Activated CD4-positive, CD25-positive, alpha-beta regulatory T cell treated with anti-CD3 and anti-CD28 coated beads, Interleukin-2, amount 50 U/mL, for 72 hours (primary cell): ENCODE data around the gene TSPAN4.
A peak's percentile ranks its signal among the peaks of the same experiment; 100 is the strongest.

Source experiments
- DNase-seq: peaks from one replicate; pipeline ENCODE4 v3.0.0; 2021

The TSPAN4 gene

DNA sequence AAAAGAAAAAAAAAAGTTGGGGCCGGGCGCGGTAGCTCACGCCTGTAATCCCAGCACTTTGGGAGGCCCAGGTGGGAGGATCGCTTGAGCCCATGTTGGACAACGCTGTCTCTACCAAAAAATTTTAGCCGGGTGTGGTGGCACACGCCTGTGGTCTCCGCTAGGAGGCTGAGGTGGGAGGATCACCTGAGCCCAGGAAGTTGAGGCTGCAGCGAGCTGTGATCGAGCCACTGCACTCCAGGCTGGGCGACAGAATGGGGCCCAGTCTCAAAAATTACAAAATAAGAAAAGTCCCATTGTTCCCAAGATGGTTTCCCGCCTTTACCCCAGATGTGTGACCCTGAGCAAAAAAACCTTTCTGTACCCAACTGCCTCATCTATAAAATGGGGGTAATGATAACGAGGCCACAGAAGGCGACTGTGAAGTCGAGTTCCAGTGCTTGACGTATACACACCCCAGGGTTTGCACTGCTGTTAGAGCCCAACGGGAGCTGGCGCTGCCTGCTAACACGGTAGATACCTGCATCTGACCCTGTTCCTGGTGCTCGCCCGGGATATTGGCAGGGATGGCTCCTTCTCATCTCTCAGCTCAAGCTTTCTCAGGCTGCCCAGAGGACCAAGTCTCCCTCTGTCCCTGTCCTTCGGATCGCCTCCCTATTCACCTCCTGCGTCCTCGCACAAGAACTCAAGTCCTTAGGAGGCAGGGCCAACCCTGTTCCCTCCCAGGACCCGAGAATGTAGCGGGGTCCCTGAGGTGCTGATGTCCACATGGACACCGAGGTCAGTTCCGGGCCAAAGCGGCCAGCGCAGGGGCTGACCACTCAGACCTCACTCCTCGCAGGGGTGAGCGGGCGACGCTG, 34.0 kb upstream of the TSPAN4 start:
- no peak for DNase-seq

DNA sequence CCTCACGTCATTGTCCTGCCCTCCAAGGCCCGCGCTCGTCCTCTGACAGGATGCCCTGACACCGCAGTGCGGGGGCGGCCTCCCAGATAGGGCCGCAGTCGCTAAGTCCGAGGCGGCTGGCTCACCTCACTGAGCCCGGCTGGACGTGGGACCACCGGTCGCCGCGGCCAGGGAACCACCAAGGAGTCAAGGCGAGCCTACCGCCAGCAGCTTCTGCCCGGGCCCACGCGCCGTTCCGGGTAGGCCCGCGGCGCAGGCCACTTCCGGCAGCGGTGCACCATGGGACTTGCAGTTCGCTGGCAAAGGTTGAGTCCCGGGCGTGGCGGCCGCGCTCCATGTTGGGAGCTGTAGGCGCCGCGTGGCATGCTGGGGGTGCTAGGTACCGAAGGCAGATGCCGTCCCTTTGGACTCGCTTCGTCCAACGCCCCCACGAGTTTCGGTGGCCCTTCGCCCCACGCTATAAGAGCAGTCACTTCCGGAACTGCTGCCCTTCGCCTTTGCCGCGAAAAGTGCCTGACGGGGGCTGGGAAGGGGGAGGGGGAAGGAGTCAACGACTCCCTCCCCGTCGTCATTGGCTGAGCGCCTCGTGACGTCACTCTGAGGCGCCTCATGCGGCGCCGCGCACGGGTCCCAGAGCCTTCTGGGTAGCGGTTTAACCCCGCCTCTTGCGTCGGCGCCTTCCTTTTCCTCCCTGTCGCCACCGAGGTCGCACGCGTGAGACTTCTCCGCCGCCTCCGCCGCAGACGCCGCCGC, 33.2 kb upstream of the TSPAN4 start, which contains the start of gene RPLP2:
Gene RPLP2 (plus strand): TSS at position 681 of the 753 bp plus-strand sequence. CDS start 268 bp downstream, outside the sequence.
- peak; percentile 97 for DNase-seq

DNA sequence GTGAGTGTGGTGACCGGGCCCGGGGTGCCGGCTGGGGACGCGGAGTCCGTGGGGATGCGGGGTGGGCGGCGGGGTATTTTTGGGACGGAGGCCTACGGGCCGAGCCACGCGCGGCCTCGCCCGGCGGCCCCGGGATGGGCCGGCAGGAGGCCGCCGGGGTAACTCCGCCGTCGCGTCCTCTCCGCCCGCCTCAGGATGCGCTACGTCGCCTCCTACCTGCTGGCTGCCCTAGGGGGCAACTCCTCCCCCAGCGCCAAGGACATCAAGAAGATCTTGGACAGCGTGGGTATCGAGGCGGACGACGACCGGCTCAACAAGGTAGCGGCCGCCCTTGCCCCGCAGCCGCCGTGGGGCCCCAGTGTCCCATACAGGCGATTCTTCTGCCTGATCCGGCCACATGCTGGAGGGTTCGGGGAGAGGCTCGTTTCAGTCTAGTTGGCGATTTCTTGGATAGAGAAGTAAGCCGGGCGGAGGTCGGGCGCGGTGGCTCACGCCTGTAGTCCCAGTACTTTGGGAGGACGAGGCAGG, 32.5 kb upstream of the TSPAN4 start:
- no peak for DNase-seq

DNA sequence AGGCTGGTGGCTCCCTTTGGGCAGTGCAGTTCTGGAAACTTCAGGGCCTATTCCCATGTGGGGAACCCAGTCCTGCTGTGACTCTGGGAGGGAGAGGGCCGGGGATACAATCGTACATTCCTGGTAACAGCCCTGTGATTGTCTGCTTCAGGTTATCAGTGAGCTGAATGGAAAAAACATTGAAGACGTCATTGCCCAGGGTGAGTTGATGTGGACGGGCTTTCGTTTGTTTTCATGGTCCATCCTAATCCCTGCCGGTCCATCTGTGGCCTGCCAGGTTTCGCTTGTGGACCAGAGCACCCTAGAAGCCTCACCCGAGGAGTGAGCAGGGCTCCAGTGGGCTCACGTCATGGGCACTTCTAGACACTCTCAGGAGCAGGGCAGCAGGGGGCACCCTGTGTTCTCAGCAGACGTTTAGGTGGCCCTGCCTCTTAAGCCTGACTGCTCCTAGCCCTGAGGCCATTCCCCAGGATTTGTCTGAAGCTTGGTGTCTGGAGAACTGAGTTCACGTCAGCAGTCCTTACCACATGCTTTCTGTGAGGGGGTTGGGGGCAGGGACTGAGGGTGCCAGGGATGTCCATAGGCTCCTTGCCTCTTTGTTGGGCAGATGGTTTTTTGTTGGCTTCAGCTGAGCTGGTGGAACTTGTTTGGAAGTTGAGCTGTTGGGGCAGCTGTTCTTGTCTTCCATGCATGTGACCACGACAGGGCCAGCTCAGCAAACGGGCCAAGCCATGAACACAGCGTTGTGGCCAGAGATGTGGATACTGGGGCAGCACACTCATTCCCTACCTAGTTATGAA, 31.0 kb upstream of the TSPAN4 start:
- DNase-seq = no peak

DNA sequence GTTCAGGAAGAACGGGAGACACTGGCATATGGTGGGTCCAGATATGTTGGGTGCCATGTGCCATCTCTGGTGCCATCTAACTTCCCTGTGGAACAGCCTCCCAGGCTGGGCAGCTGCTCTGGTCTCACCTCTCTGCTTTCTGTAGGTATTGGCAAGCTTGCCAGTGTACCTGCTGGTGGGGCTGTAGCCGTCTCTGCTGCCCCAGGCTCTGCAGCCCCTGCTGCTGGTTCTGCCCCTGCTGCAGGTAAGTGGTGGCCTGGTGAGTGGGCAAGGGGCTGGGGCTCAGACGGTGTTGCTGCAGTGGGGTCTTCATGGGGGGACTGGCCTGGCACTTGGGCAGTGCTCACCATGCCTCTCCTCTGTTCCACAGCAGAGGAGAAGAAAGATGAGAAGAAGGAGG, 30.3 kb upstream of the TSPAN4 start:
- no peak for DNase-seq

DNA sequence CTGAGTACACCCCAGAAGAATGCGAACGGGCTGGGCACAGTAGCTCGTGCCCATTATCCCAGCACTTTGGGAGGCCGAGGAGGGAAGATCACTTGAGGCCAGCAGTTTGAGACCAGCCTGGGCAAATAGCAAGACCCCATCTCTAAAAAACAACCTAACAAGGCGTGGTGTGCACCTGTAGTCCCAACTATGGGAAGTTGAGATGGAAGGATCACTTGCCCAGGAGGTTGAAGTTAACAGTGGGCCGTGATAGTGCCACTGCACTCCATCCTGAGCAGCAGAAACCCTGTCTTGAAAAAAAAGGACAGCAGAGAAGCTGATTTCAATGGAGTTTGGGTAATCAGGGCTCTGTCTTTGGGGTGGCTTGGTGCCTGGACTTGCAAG, 29.6 kb upstream of the TSPAN4 start:
- DNase-seq = no peak

DNA sequence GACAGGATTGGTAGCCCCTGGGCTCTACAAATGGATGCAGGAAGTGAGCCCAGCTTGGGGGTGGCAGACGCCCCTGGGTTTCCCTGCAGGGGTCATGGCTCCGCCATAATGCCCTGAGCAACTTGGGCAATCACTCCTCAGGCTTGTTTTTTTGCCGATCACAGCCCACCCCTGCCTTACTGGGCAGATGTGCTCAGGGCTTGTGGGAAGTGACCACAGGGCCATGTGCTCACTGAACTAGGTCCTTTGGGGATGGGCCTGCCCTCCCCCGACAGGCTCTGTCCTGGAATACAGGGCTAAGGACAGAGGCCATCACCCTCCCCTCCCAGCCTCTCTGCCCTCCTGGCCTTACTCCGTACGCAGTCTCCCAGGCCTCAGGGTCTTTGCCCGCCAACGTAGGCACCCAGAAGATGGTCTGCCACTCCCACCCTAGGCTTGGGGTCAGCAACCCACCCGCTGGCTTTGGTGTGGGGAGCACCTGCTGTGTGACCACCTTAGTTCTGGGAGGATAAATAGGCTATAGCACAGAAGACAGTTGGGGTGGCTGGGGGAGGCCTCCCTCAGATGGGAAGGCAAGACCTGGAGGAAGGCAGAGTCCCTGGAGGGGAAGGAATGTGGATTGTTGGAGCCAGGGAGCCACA, 29.1 kb upstream of the TSPAN4 start:
- no peak for DNase-seq

DNA sequence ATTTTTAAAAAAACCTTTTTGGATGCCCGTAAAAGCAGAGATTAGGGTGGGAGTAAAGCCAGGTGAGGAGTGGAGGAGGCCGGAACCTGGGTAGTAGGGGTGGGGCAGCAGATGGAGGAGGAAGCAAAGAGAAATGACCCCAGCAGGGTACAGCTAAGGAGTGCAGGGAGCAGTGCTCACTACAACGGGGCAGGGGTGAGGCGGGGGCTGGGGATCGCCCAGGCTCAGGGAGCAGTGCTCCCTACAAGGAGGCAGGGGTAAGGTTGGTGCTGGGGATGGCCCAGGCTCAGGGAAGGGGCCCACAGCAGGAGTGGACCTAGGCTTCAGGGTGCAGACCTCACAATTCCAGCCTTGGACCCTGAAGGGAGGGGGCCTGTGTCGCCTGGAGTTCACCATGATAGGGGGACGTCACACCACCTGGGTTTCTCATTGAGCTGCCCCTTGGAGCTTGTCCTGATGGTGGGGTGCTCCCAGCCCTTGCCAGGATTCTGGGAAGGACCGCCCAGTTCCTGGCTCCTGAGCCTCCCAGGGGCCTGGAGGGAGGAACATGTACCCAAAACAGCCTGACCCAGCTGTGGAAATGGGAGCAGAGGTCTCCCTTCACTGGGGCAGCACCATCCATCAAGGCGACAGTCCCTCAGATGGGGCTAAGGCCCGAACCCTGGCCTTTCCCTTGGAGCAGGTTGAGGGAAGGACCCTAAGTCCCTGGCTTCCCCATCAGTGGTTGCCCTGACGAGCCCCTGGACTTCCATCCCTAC, 26.8 kb upstream of the TSPAN4 start:
- DNase-seq = no peak

DNA sequence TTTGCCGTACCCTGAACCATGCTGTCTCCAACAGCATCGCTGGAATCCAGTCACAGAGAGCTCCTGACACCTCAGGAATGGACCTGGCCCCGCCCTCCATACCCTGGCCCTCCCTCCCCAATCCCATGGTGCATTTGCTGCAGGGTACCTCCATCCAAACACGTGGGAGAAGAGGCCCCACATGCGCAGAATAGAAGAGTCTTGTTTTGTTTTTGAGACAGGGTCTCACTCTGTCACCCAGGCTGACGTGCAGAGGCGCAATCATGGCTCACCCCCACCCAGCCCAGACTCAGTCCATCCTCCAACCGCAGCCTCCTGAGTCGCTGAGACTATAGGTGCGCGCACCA, 26.2 kb upstream of the TSPAN4 start:
- DNase-seq = no peak

DNA sequence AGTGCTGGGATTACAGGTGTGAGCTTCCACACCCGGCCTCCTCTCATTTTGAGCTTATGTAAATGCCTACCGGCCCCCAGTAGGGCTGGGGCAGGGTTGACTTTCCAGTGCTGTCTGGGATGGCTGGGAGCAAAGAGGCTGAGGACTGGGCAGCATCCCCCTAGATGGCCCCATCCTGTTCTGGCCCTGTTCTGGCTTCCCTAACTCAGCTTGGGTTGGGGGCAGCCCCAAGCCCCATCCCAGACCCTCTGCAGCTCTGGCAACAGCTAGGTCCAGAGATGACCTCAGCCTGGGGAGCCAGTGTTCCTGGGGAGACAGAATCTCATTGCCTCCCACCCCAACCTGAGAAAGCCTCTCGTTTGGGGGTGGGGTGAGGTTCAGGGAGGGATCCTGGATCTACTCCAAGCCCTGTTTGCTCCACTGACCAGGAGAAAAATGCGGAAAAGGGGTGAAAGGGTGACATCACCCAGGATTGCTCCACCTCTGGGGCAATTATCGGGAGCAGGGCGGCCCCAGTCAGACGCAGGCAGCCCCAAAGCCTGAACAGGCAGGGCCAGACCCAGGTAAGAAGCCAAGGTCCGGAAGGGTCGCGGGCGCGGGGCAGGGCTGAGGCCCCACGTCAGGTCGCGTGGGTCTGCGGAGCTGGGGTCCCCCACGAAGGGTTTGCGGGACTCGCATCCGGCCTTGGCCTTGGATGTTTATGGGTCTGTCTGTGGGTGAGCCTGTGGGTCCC, 24.1 kb upstream of the TSPAN4 start, which contains the start of gene PNPLA2:
Gene PNPLA2 (plus strand): TSS at position 519 of the 733 bp plus-strand sequence. CDS start 805 bp downstream, outside the sequence.
- DNase-seq = no peak

DNA sequence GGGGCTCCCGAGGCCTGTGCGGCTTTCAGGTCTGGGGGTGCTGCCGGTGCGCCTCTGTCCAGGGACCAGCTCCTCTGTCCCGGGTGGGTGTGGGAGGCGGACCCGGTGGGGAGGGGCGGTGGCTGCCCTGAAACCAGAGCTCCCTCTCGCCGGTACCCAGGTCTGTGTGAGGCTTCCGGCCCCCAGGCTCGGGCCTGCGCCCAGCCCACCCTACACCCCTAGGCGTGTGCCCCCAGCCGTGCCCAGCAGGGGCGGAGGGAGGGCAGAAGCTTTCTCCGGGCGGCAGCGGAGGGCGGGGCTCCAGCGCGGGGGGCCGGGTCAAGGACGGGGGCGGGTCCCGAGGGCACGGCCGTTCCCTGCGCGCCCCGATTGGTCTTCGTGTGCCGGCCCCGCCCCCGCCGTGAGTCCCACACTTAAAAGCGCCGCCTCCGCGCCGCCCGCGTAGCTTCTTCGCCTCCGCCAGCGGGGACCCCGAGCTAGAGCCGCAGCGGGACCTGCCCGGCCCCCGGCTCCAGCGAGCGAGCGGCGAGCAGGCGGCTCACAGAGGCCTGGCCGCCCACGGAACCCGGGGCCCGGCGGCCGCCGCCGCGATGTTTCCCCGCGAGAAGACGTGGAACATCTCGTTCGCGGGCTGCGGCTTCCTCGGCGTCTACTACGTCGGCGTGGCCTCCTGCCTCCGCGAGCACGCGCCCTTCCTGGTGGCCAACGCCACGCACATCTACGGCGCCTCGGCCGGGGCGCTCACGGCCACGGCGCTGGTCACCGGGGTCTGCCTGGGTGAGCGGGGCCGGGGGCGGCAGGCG, 23.3 kb upstream of the TSPAN4 start:
- peak; percentile 93 for DNase-seq

DNA sequence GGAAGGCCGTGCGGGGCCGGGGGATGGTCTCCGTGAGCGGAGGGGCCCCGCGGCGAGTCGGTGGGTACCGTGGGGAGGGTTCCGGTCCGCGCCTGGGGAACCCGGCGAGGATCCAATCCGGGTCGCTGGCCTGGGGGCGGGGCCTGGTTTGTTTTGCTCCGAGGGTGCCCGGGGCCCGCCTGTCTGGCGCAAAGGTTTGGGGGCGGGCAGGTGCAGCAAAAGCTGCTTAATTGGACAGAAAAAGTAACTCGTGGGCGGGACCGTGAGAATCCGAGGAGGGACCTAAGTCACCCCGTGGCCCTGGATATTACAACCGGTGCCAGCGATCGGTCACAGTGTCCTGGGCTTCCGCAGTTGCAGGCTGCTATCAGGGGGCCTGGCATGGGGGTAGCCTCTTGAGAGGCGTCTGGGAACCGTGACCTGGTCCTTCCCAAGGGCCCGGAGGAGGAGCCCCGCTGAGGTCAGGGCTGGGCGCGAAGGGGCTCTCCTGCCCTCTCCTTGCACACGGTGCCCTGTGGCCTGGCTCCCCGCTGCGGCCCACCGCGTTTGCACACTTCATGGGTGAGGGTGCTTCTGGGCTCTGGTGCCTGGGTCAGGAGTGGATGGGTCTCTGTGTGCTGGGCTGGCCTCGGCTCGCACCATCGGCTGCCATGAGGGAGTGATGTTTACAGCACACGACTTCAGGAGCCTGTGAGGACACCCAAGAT, 22.6 kb upstream of the TSPAN4 start:
- DNase-seq = peak; percentile 91

DNA sequence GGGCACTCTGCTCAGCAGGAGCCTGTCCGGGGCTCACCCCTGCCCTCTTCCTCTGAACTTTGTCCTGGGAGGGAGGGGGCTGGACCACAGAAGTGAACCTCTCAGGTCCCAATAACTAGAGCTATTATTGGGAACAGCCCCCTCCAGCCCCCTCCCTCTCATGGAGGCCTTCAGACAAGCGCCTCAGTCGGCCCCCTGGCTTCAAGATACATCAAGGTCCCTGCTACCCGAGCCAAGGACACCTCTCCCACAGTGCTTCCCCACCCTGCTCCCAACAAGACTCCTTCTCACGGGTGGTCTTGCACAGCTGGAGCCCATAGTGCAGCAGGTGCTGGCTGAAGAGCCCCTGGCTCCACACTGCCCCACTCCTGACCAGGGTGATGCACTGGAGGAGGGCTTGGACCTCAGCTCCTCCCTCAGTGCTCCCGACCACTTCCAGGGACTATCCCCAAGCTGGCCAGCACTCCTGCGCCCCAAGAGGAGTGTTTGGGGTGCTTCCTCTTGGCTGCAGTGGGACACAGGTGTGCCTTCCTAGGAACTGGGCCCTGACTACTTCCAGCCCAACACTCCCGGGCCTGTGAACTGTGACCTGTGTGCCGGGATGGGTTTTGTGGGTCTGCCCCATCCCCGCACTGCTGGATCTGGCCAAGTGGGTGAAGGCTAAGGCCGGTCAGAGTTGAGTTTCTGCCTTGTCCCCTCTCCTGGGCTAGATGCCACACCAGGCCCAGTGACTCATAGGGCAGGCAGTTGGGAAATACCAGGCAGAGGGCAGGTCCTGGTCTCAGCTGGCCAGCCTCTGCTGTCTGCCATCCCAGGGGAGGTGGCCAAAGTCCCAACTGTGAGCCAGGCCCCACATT, 21.8 kb upstream of the TSPAN4 start:
- DNase-seq = no peak

DNA sequence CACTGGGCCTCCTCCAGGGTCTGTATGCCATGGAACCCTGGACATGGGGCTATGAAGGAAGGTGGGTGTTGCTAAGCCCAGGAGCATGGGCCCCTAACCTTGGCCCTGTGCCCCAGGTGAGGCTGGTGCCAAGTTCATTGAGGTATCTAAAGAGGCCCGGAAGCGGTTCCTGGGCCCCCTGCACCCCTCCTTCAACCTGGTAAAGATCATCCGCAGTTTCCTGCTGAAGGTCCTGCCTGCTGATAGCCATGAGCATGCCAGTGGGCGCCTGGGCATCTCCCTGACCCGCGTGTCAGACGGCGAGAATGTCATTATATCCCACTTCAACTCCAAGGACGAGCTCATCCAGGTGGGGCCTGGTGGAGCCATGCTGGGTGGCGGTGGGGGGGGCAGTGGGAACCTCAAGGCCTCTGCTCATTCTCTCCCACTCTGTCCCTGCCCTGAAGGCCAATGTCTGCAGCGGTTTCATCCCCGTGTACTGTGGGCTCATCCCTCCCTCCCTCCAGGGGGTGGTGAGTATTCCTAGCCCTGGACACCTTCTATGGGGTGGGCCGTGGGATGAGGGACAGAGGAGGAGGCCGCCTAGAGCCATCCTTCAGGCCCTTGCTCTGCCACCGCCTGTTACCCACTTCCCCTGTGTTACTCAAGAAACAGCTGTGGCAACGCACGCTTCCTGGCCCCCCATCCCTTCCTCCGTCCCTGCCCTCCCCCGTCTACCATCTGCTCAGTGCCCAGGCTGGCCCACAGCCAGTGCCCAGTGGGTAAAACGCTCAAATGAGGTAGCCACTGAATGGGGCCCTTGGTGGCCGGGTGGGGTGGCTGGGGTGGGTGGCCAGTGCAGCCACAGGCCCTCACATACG, 20.9 kb upstream of the TSPAN4 start:
- DNase-seq = no peak

DNA sequence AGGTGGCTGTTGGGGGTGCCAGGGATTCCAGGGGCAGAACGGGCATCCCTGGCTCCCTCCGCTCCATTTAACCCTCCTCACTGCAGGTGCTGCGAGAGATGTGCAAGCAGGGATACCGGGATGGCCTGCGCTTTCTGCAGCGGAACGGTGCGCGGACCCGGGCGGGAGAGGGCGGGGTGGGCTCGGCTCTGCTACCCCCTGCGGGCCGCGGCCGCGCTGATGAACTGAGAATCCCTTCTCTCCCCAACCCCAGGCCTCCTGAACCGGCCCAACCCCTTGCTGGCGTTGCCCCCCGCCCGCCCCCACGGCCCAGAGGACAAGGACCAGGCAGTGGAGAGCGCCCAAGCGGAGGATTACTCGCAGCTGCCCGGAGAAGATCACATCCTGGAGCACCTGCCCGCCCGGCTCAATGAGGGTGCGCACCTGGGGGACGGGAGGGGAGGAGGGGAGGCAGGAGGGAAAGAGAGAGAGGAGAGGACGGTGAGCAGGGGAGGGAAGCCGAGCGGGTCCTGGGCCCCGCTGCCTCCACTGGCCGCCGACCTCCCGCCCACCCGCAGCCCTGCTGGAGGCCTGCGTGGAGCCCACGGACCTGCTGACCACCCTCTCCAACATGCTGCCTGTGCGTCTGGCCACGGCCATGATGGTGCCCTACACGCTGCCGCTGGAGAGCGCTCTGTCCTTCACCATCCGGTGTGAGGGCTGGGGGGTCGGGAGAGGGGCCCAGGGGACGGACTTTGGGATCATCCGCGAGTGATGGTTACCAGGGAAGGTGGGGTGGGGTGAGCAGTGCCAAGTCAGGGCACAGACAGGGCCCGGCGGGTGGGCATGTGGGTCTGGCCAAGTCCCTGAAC, 19.0 kb upstream of the TSPAN4 start:
- DNase-seq = no peak

DNA sequence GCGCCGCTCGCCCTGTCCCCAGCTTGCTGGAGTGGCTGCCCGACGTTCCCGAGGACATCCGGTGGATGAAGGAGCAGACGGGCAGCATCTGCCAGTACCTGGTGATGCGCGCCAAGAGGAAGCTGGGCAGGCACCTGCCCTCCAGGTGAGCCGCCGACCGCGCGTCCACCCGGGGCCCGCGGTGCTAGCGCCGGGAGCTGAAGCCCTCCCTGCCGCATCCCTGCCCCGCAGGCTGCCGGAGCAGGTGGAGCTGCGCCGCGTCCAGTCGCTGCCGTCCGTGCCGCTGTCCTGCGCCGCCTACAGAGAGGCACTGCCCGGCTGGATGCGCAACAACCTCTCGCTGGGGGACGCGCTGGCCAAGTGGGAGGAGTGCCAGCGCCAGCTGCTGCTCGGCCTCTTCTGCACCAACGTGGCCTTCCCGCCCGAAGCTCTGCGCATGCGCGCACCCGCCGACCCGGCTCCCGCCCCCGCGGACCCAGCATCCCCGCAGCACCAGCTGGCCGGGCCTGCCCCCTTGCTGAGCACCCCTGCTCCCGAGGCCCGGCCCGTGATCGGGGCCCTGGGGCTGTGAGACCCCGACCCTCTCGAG, 18.3 kb upstream of the TSPAN4 start:
- DNase-seq = no peak
